Measurements from ENCODE around the gene ETV3.

- no peak for TF ChIP-seq POLR2A (IDR thresholded peaks at IDR 0.05)
- no peak for TF ChIP-seq POLR2AphosphoS5 (IDR thresholded peaks at IDR 0.05)
- no peak for TF ChIP-seq CTCF (IDR thresholded peaks at IDR 0.05)
Measured at GRCh38 chr1:157097692-157098091, 40.5 kb downstream of the ETV3 start.

All from gastroesophageal sphincter (tissue), 3 donors.